ENCODE data around the gene TSPAN19.

Gene TSPAN19

GRCh38 chr12:85036234-85036707 is at the start of gene TSPAN19, which contains the start of gene LRRIQ1:
Gene TSPAN19, minus strand, starts transcription at chr12:85036277. Its CDS starts 6,331 bp downstream, at chr12:85029946.
Gene LRRIQ1, plus strand, starts transcription at chr12:85036351. Its CDS starts 1,826 bp downstream, at chr12:85038177.
- TF ChIP-seq CTCF (IDR thresholded peaks at IDR 0.05; ENCODE audit: extremely low read depth, insufficient read depth, missing control alignments), result no peak
- DNase-seq (ENCODE audit: low spot score), result peak; percentile 66
- in situ Hi-C loops (cut with MboI; ENCODE audit: low pct_unique_long_range_greater_than_20kb, low sequenced_read_pairs, unreplicated experiment), result no loop called here

GRCh38 chr12:85085066-85085465 is 49.0 kb upstream of the TSPAN19 start:
- no peak for TF ChIP-seq CTCF (IDR thresholded peaks at IDR 0.05; ENCODE audit: extremely low read depth, insufficient read depth, missing control alignments)
- DNase-seq (ENCODE audit: low spot score), result no peak
- in situ Hi-C loops (cut with MboI; ENCODE audit: low pct_unique_long_range_greater_than_20kb, low sequenced_read_pairs, unreplicated experiment), result no loop called here

- peak; percentile 19 for DNase-seq (ENCODE audit: low spot score)
- peak; percentile 53 for TF ChIP-seq CTCF (IDR thresholded peaks at IDR 0.05; ENCODE audit: extremely low read depth, insufficient read depth, missing control alignments)
- in situ Hi-C loops (cut with MboI; ENCODE audit: low pct_unique_long_range_greater_than_20kb, low sequenced_read_pairs, unreplicated experiment), result no loop called here
These were observed 40.8 kb upstream of the TSPAN19 start for GRCh38 chr12:85076688-85077430.

- no peak for TF ChIP-seq CTCF (IDR thresholded peaks at IDR 0.05; ENCODE audit: extremely low read depth, insufficient read depth, missing control alignments)
- in situ Hi-C loops (cut with MboI; ENCODE audit: low pct_unique_long_range_greater_than_20kb, low sequenced_read_pairs, unreplicated experiment), result no loop called here
- DNase-seq (ENCODE audit: low spot score), result no peak
These were observed 36.7 kb upstream of the TSPAN19 start for GRCh38 chr12:85072826-85073225.

GRCh38 chr12:85065837-85066482 is 29.9 kb upstream of the TSPAN19 start:
- TF ChIP-seq CTCF (IDR thresholded peaks at IDR 0.05; ENCODE audit: extremely low read depth, insufficient read depth, missing control alignments), result no peak
- in situ Hi-C loops (cut with MboI; ENCODE audit: low pct_unique_long_range_greater_than_20kb, low sequenced_read_pairs, unreplicated experiment), result no loop called here
- no peak for DNase-seq (ENCODE audit: low spot score)

GRCh38 chr12:85060916-85061315 is 24.8 kb upstream of the TSPAN19 start:
- DNase-seq (ENCODE audit: low spot score), result no peak
- in situ Hi-C loops (cut with MboI; ENCODE audit: low pct_unique_long_range_greater_than_20kb, low sequenced_read_pairs, unreplicated experiment), result no loop called here
- TF ChIP-seq CTCF (IDR thresholded peaks at IDR 0.05; ENCODE audit: extremely low read depth, insufficient read depth, missing control alignments), result no peak
